Right forelimb (tissue), 1 donor: ENCODE measurements around the gene FIGN.

ENCODE experiments used
- DNase-seq: peaks from one replicate; pipeline ENCODE4 v3.0.0-alpha.2; 2018

FIGN gene

GRCh38 chr2:163734881-163735684, 725 bp downstream of the FIGN start:
- no peak for DNase-seq

- no peak for DNase-seq
These were observed 1.4 kb downstream of the FIGN start for GRCh38 chr2:163734401-163734800.

- no peak for DNase-seq
These were observed 1.9 kb downstream of the FIGN start for GRCh38 chr2:163733956-163734355.

- DNase-seq = no peak
These were observed 2.4 kb downstream of the FIGN start for GRCh38 chr2:163733301-163733938.

- DNase-seq = no peak
These were observed 3.1 kb downstream of the FIGN start for GRCh38 chr2:163732727-163733126.

- no peak for DNase-seq
These were observed 4.1 kb downstream of the FIGN start for GRCh38 chr2:163731735-163732134.

GRCh38 chr2:163730556-163730955, 5.3 kb downstream of the FIGN start:
- no peak for DNase-seq

GRCh38 chr2:163729636-163730273, 6.1 kb downstream of the FIGN start:
- DNase-seq = no peak

- DNase-seq = no peak
These were observed 11.9 kb downstream of the FIGN start for GRCh38 chr2:163723881-163724280.

- no peak for DNase-seq
These were observed 12.5 kb downstream of the FIGN start for GRCh38 chr2:163723348-163723747.

GRCh38 chr2:163719331-163719730, 16.5 kb downstream of the FIGN start:
- no peak for DNase-seq

- no peak for DNase-seq
These were observed 17.7 kb downstream of the FIGN start for GRCh38 chr2:163717993-163718680.

- DNase-seq = no peak
These were observed 18.3 kb downstream of the FIGN start for GRCh38 chr2:163717515-163717914.

- DNase-seq = no peak
These were observed 19.7 kb downstream of the FIGN start for GRCh38 chr2:163716101-163716500.

GRCh38 chr2:163715668-163716067, 20.1 kb downstream of the FIGN start:
- no peak for DNase-seq

- DNase-seq = no peak
These were observed 20.6 kb downstream of the FIGN start for GRCh38 chr2:163715199-163715598.

GRCh38 chr2:163713534-163714311, 22.1 kb downstream of the FIGN start:
- DNase-seq = no peak

- DNase-seq = no peak
These were observed 24.1 kb downstream of the FIGN start for GRCh38 chr2:163711699-163712098.

- DNase-seq = no peak
These were observed 24.6 kb downstream of the FIGN start for GRCh38 chr2:163711258-163711657.

GRCh38 chr2:163709270-163709669, 26.5 kb downstream of the FIGN start:
- no peak for DNase-seq

GRCh38 chr2:163708265-163708664, 27.5 kb downstream of the FIGN start:
- DNase-seq = no peak

- DNase-seq = no peak
These were observed 32.4 kb downstream of the FIGN start for GRCh38 chr2:163703386-163703785.
